Trophoblast cell (in vitro differentiated cells and primary cell): ENCODE results near the gene PCSK5.
"Not testable (repeated sequence)": the region's sequence is repeated elsewhere in the genome, so short reads cannot be mapped to it uniquely, and the experiment has no call there.

Experiments
- DNase-seq, 2 donors: peaks; one replicate each; pipeline ENCODE4 v3.0.0-alpha.2; 2016
- H2AFZ ChIP-seq: 2 replicates; pipeline ENCODE4 v1.6.1; 2013; ENCODE audit warnings: low read length, moderate library complexity, mild to moderate bottlenecking; ENCODE audit not compliant: insufficient read depth, poor library complexity
- H2AK5ac ChIP-seq: 2 replicates; pipeline ENCODE4 v1.6.1; 2013; ENCODE audit warnings: mild to moderate bottlenecking, low read length
- H2BK120ac ChIP-seq: 2 replicates; pipeline ENCODE4 v1.6.1; 2013; ENCODE audit warnings: low read length, mild to moderate bottlenecking, moderate library complexity; ENCODE audit not compliant: insufficient read depth, poor library complexity
- H2BK12ac ChIP-seq: 2 replicates; pipeline ENCODE4 v1.6.1; 2013; ENCODE audit warnings: mild to moderate bottlenecking, low read length, moderate library complexity
- H2BK5ac ChIP-seq: 2 replicates; pipeline ENCODE4 v1.6.1; 2013; ENCODE audit warnings: low read length, low read depth, moderate library complexity, mild to moderate bottlenecking; ENCODE audit not compliant: poor library complexity
- H3K14ac ChIP-seq: 2 replicates; pipeline ENCODE4 v1.6.1; 2013; ENCODE audit warnings: mild to moderate bottlenecking, low read length
- H3K18ac ChIP-seq: 2 replicates; pipeline ENCODE4 v1.6.1; 2013; ENCODE audit warnings: mild to moderate bottlenecking, low read length
- H3K23ac ChIP-seq: 2 replicates; pipeline ENCODE4 v1.6.1; 2013; ENCODE audit warnings: low read length
- H3K27ac ChIP-seq: 2 replicates; pipeline ENCODE4 v1.5.1; 2013; ENCODE audit warnings: low read depth, mild to moderate bottlenecking, inconsistent platforms, low read length, moderate library complexity
- H3K27me3 ChIP-seq: 2 replicates; pipeline ENCODE4 v1.6.1; 2013; ENCODE audit warnings: inconsistent platforms, mild to moderate bottlenecking, low read length, moderate library complexity; ENCODE audit not compliant: insufficient read depth
- H3K36me3 ChIP-seq, 2 experiments: 1 replicate in 1 of 2; 2 replicates in 1 of 2; pipeline ENCODE4 v1.6.1; 2013; ENCODE audit warnings: low read length in 2 of 2, mild to moderate bottlenecking in 2 of 2, moderate library complexity in 1 of 2; ENCODE audit not compliant: insufficient read depth in 2 of 2, control insufficient read depth in 1 of 2
- H3K4ac ChIP-seq: 2 replicates; pipeline ENCODE4 v1.6.1; 2013; ENCODE audit warnings: low read depth, mild to moderate bottlenecking, low read length, moderate library complexity
- H3K4me1 ChIP-seq, 2 experiments: 1 replicate in 1 of 2; 2 replicates in 1 of 2; pipeline ENCODE4 v1.6.1; 2013; ENCODE audit warnings: low read length in 2 of 2, mild to moderate bottlenecking in 2 of 2, moderate library complexity in 1 of 2; ENCODE audit not compliant: insufficient read depth in 2 of 2, control insufficient read depth in 1 of 2
- H3K4me2 ChIP-seq: 2 replicates; pipeline ENCODE4 v1.6.1; 2013; ENCODE audit warnings: inconsistent platforms, mild to moderate bottlenecking, low read length, moderate library complexity
- H3K4me3 ChIP-seq: 2 replicates; pipeline ENCODE4 v1.5.1; 2013; ENCODE audit warnings: mild to moderate bottlenecking, low read depth, low read length, inconsistent platforms
- H3K79me1 ChIP-seq: one replicate; pipeline ENCODE4 v1.6.1; 2013; ENCODE audit warnings: low read length
- H3K79me2 ChIP-seq: 2 replicates; pipeline ENCODE4 v1.6.1; 2013; ENCODE audit warnings: low read length, mild to moderate bottlenecking; ENCODE audit not compliant: control insufficient read depth, insufficient read depth, poor library complexity
- H3K9ac ChIP-seq: 2 replicates; pipeline ENCODE4 v1.6.1; 2013; ENCODE audit warnings: mild to moderate bottlenecking, low read length
- H3K9me3 ChIP-seq: 2 replicates; pipeline ENCODE4 v1.6.1; 2013; ENCODE audit warnings: low read depth, mild to moderate bottlenecking, control low read depth, inconsistent platforms, low read length; ENCODE audit not compliant: insufficient read depth
- H4K12ac ChIP-seq: 2 replicates; pipeline ENCODE4 v1.6.1; 2013; ENCODE audit warnings: low read depth, mild to moderate bottlenecking, low read length, moderate library complexity
- H4K8ac ChIP-seq: 2 replicates; pipeline ENCODE4 v1.6.1; 2013; ENCODE audit warnings: low read depth, mild to moderate bottlenecking, low read length, moderate library complexity
- H4K91ac ChIP-seq: one replicate; pipeline ENCODE4 v1.6.1; 2013; ENCODE audit warnings: low read depth, mild to moderate bottlenecking, low read length, moderate library complexity
- WGBS: extraction: QIAGEN DNeasy Blood & Tissue Kit; methylation state at CpG from one replicate; pipeline ENCODE4 v1.1.7; 2013; ENCODE audit warnings: missing lambda C conversion rate; ENCODE audit not compliant: insufficient read length, insufficient coverage; ENCODE audit errors: extremely low coverage; 5-methylcytosine and 5-hydroxymethylcytosine counted together

PCSK5 gene

DNA sequence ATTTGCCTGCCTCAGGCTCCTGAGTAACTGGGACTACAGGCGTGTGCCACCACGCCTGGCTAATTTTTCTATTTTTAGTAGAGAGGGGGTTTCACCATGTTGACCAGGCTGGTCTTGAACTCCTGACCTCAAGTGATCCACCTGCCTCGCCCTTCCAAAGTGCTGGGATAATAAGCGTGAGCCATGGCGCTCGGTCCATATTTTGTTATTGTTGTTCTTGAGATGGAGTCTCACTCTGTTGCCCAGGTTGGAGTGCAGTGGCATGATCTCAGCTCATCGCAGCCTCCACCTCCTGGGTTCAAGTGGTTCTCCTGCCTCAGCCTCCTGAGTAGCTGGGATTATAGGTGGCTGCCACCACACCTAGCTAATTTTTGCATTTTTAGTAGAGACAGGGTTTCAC, 433.6 kb downstream of the PCSK5 start:
- not testable (repeated sequence) for H2BK5ac ChIP-seq, H2AK5ac ChIP-seq, H3K4ac ChIP-seq, H4K8ac ChIP-seq, H3K27me3 ChIP-seq, H3K23ac ChIP-seq, H3K79me2 ChIP-seq, H4K91ac ChIP-seq, H2BK120ac ChIP-seq, DNase-seq, H3K27ac ChIP-seq, H3K4me3 ChIP-seq, H3K18ac ChIP-seq, H3K9ac ChIP-seq, H3K4me2 ChIP-seq, H4K12ac ChIP-seq, H2AFZ ChIP-seq, H3K9me3 ChIP-seq, H3K36me3 ChIP-seq, H2BK12ac ChIP-seq, H3K14ac ChIP-seq
- Histone ChIP-seq H3K79me1 (peaks cover 22% of the 10 kb centered on the region), H3K4me1 (peaks cover 15% of the 10 kb centered on the region in 2 experiments)
- WGBS, result no CpG with 5 or more reads among the region's 7 CpGs

DNA sequence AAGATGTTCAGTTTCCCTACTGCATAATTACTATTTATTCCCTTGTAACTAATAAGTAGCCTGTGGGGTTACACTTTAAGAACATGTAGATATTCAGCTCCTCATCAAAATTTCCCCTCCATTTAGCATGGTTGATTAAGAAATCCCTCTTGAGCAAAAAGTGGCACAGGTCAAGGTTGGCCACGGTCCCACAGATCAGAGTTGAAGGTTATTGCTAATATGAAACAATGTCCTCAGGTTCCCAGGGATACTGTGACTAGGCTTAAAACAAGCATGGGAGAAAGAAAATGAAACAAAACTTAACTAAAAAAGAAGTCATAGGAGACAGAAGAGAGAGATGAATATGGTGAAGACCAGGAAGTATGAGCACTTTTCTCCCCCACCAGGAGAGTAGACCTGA, 439.6 kb downstream of the PCSK5 start:
- Histone ChIP-seq H3K4me3 (no peak overlapping the region), H2BK120ac (no peak overlapping the region), H3K4ac (no peak overlapping the region), H3K9me3 (no peaks in the 10 kb centered on the region), H2AK5ac (no peak overlapping the region), H3K79me1 (no peaks in the 10 kb centered on the region), H3K23ac (no peak overlapping the region), H2BK5ac (no peak overlapping the region), H2BK12ac (no peak overlapping the region), H3K4me1 (no peaks in the 10 kb centered on the region), H3K36me3 (no peaks in the 10 kb centered on the region), H3K79me2 (no peaks in the 10 kb centered on the region), H4K8ac (no peak overlapping the region), H4K91ac (no peak overlapping the region), H3K4me2 (no peak overlapping the region), H2AFZ (no peak overlapping the region), H3K9ac (no peak overlapping the region), H4K12ac (no peak overlapping the region), H3K27ac (no peak overlapping the region), H3K27me3 (no peaks in the 10 kb centered on the region), H3K18ac (no peak overlapping the region), H3K14ac (no peak overlapping the region)
- WGBS, result no CpG with 5 or more reads among the region's 1 CpG
- DNase-seq, result no peak

DNA sequence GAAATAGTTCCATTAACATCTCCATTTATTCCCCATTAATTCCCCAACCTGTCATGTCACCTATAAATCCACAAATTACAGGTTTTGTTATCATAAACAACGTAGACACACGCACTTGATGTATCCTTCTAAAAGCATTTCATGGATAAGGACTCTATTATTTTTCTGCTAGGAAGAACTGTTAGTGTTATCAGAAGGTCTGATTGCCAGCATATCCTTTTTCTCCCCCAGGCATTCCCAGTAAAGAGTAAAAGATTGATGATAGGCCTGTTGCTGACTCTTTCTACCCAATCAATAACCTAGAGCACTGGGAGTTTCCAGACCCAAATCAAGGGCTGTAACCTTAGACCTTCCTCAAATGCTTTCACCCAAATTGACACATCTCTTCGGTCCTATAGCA, 442.9 kb downstream of the PCSK5 start:
- H3K27ac ChIP-seq, result no peak overlapping the region
- H3K9ac ChIP-seq, result no peak overlapping the region
- no peak overlapping the region for H3K4me2 ChIP-seq
- no peaks in the 10 kb centered on the region for H3K4me1 ChIP-seq
- no peak overlapping the region for H2BK12ac ChIP-seq
- no peaks in the 10 kb centered on the region for H3K79me2 ChIP-seq
- no CpG with 5 or more reads among the region's 3 CpGs for WGBS
- no peak overlapping the region for H4K91ac ChIP-seq
- H3K18ac ChIP-seq, result no peak overlapping the region
- H3K79me1 ChIP-seq, result no peaks in the 10 kb centered on the region
- no peak overlapping the region for H3K4me3 ChIP-seq
- H2BK5ac ChIP-seq, result no peak overlapping the region
- no peak for DNase-seq
- H3K14ac ChIP-seq, result no peak overlapping the region
- no peak overlapping the region for H2AFZ ChIP-seq
- H4K8ac ChIP-seq, result no peak overlapping the region
- H2AK5ac ChIP-seq, result no peak overlapping the region
- H2BK120ac ChIP-seq, result no peak overlapping the region
- no peaks in the 10 kb centered on the region for H3K36me3 ChIP-seq
- H4K12ac ChIP-seq, result no peak overlapping the region
- H3K9me3 ChIP-seq, result no peaks in the 10 kb centered on the region
- no peak overlapping the region for H3K4ac ChIP-seq
- no peak overlapping the region for H3K23ac ChIP-seq
- H3K27me3 ChIP-seq, result no peaks in the 10 kb centered on the region

DNA sequence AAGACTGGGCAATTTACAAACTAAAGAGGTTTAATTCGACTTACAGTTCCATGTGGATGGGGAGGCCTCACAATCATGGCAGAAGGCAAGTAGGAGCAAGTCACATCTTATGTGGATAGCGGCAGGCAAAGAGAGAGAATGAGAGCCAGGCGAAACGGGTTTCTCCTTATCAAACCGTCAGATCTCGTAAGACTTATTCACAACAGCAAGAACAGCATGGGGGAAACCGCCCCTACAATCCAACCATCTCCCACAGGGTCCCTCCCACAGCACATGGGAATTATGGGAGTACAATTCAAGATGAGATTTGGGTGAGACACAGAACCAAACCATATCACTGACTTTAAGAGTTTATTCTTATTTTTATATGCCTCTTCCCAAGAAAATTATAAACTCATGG, 443.5 kb downstream of the PCSK5 start:
- H3K4me2 ChIP-seq, result no peak overlapping the region
- H3K4me1 ChIP-seq, result no peaks in the 10 kb centered on the region
- no peak overlapping the region for H4K91ac ChIP-seq
- no peak overlapping the region for H3K4me3 ChIP-seq
- no peak overlapping the region for H2BK5ac ChIP-seq
- H2AK5ac ChIP-seq, result no peak overlapping the region
- H3K4ac ChIP-seq, result no peak overlapping the region
- H3K27me3 ChIP-seq, result no peaks in the 10 kb centered on the region
- H3K79me2 ChIP-seq, result no peaks in the 10 kb centered on the region
- H2BK120ac ChIP-seq, result no peak overlapping the region
- H3K18ac ChIP-seq, result no peak overlapping the region
- peak in 1 of 2 donors; percentile 64 for DNase-seq
- no peak overlapping the region for H2BK12ac ChIP-seq
- H3K23ac ChIP-seq, result no peak overlapping the region
- no peak overlapping the region for H3K9ac ChIP-seq
- H4K12ac ChIP-seq, result no peak overlapping the region
- no CpG with 5 or more reads among the region's 7 CpGs for WGBS
- H3K9me3 ChIP-seq, result no peaks in the 10 kb centered on the region
- H3K14ac ChIP-seq, result no peak overlapping the region
- H2AFZ ChIP-seq, result no peak overlapping the region
- no peaks in the 10 kb centered on the region for H3K79me1 ChIP-seq
- H3K36me3 ChIP-seq, result no peaks in the 10 kb centered on the region
- H3K27ac ChIP-seq, result no peak overlapping the region
- H4K8ac ChIP-seq, result no peak overlapping the region
